H9 (cell line): ENCODE data around the gene TEX28. TPM values are rescaled to one million over a fixed set of nuclear protein-coding genes. Genes with fewer than 3 reads are reported as not detected.
"Not testable (repeated sequence)": the region's sequence is repeated elsewhere in the genome, so short reads cannot be mapped to it uniquely, and the experiment has no call there.

Experiments
- DNase-seq: peaks from one replicate; pipeline ENCODE4 v3.0.0-alpha.2; 2017
- H2AFZ ChIP-seq: one replicate; pipeline ENCODE4 v1.6.1; 2013; ENCODE audit warnings: mild to moderate bottlenecking, low read length, control low read depth, moderate library complexity
- H2AK5ac ChIP-seq: 2 replicates; pipeline ENCODE4 v1.6.1; 2013; ENCODE audit warnings: low read length, control low read depth, mixed read lengths; ENCODE audit not compliant: insufficient read length
- H2BK120ac ChIP-seq: one replicate; pipeline ENCODE4 v1.6.1; 2013; ENCODE audit warnings: low read depth, mild to moderate bottlenecking, low read length, control low read depth, inconsistent platforms; ENCODE audit not compliant: poor library complexity, severe bottlenecking
- H2BK12ac ChIP-seq: 2 replicates; pipeline ENCODE4 v1.6.1; 2013; ENCODE audit warnings: low read length, control low read depth, mixed read lengths, low read depth; ENCODE audit not compliant: insufficient read length
- H2BK15ac ChIP-seq: 2 replicates; pipeline ENCODE4 v1.6.1; 2013; ENCODE audit warnings: low read depth, low read length, control low read depth
- H2BK20ac ChIP-seq: one replicate; pipeline ENCODE4 v1.6.1; 2013; ENCODE audit warnings: low read depth, mild to moderate bottlenecking, low read length, control low read depth, inconsistent platforms; ENCODE audit not compliant: poor library complexity, severe bottlenecking
- H2BK5ac ChIP-seq: 2 replicates; pipeline ENCODE4 v1.6.1; 2013; ENCODE audit warnings: low read length, control low read depth, mixed read lengths; ENCODE audit not compliant: insufficient read length
- H3K14ac ChIP-seq: 2 replicates; pipeline ENCODE4 v1.6.1; 2013; ENCODE audit warnings: low read length, control low read depth; ENCODE audit not compliant: insufficient read depth
- H3K18ac ChIP-seq: 2 replicates; pipeline ENCODE4 v1.6.1; 2013; ENCODE audit warnings: low read depth, mild to moderate bottlenecking, mixed read lengths, low read length, control low read depth; ENCODE audit not compliant: insufficient read length
- H3K23ac ChIP-seq: 2 replicates; pipeline ENCODE4 v1.6.1; 2013; ENCODE audit warnings: low read length, control low read depth, mixed read lengths, low read depth; ENCODE audit not compliant: insufficient read length
- H3K23me2 ChIP-seq: 2 replicates; pipeline ENCODE4 v1.6.1; 2013; ENCODE audit warnings: low read depth, mild to moderate bottlenecking, mixed read lengths, low read length, control low read depth; ENCODE audit not compliant: insufficient read length, poor library complexity, severe bottlenecking
- H3K27ac ChIP-seq: 2 replicates; pipeline ENCODE4 v1.5.1; 2013; ENCODE audit warnings: low read length, control low read depth, mixed read lengths, low read depth; ENCODE audit not compliant: insufficient read length
- H3K27me3 ChIP-seq: 2 replicates; pipeline ENCODE4 v1.6.1; 2013; ENCODE audit warnings: low read length, control low read depth, inconsistent platforms; ENCODE audit not compliant: insufficient read depth
- H3K4ac ChIP-seq: 2 replicates; pipeline ENCODE4 v1.6.1; 2013; ENCODE audit warnings: low read depth, mild to moderate bottlenecking, control low read depth, inconsistent platforms, low read length, moderate library complexity
- H3K4me1 ChIP-seq: 2 replicates; pipeline ENCODE4 v1.6.1; 2013; ENCODE audit warnings: low read length, control low read depth, inconsistent platforms; ENCODE audit not compliant: insufficient read depth
- H3K4me2 ChIP-seq: 2 replicates; pipeline ENCODE4 v1.6.1; 2013; ENCODE audit warnings: low read length, control low read depth, mixed read lengths; ENCODE audit not compliant: insufficient read length, insufficient read depth
- H3K56ac ChIP-seq: 2 replicates; pipeline ENCODE4 v1.6.1; 2013; ENCODE audit warnings: low read depth, mild to moderate bottlenecking, mixed read lengths, low read length, control low read depth; ENCODE audit not compliant: insufficient read length
- H3K79me1 ChIP-seq: 2 replicates; pipeline ENCODE4 v1.6.1; 2013; ENCODE audit warnings: low read depth, mild to moderate bottlenecking, moderate library complexity, low read length, control low read depth, inconsistent platforms; ENCODE audit not compliant: insufficient read depth, poor library complexity, severe bottlenecking
- H3K79me2 ChIP-seq: 2 replicates; pipeline ENCODE4 v1.6.1; 2013; ENCODE audit warnings: low read length, control low read depth, inconsistent platforms; ENCODE audit not compliant: insufficient read depth
- H3K9ac ChIP-seq: 2 replicates; pipeline ENCODE4 v1.6.1; 2013; ENCODE audit warnings: low read length, control low read depth, mixed read lengths; ENCODE audit not compliant: insufficient read length; ENCODE audit errors: extremely low read depth
- H3K9me3 ChIP-seq: one replicate; pipeline ENCODE4 v1.6.1; 2013; ENCODE audit warnings: low read depth, low read length, inconsistent platforms; ENCODE audit not compliant: control insufficient read depth
- H3T11ph ChIP-seq: one replicate; pipeline ENCODE4 v1.6.1; 2013; ENCODE audit warnings: mild to moderate bottlenecking, low read length, control low read depth, inconsistent platforms
- H4K20me1 ChIP-seq: one replicate; pipeline ENCODE4 v1.6.1; 2013; ENCODE audit not compliant: control insufficient read depth, insufficient read length, insufficient read depth
- H4K5ac ChIP-seq: 2 replicates; pipeline ENCODE4 v1.6.1; 2013; ENCODE audit warnings: low read depth, mild to moderate bottlenecking, mixed read lengths, low read length, control low read depth; ENCODE audit not compliant: insufficient read length
- H4K8ac ChIP-seq: replicated peaks from 2 replicates; pipeline ENCODE4 v1.6.1; 2013; ENCODE audit warnings: low read length, control low read depth, mixed read lengths, low read depth; ENCODE audit not compliant: insufficient read length
- H4K91ac ChIP-seq: 2 replicates; pipeline ENCODE4 v1.6.1; 2013; ENCODE audit warnings: low read depth, mild to moderate bottlenecking, moderate library complexity, mixed read lengths, low read length, control low read depth; ENCODE audit not compliant: insufficient read length
- H3K27ac Mint-ChIP-seq, 3 experiments: 2 replicates in 2 of 3; 3 replicates in 1 of 3; pipeline ENCODE4 v1.8.0; 2020 to 2021; ENCODE audit warnings: mixed read lengths in 3 of 3, mild to moderate bottlenecking in 1 of 3, moderate library complexity in 1 of 3
- H3K27me3 Mint-ChIP-seq: 2 replicates; pipeline ENCODE4 v1.8.0; 2021; ENCODE audit warnings: low read depth, mild to moderate bottlenecking, moderate library complexity, mixed read lengths
- H3K36me3 Mint-ChIP-seq, 3 experiments: 2 replicates in 2 of 3; 3 replicates in 1 of 3; pipeline ENCODE4 v1.8.0; 2020 to 2021; ENCODE audit warnings: low read depth in 3 of 3, mixed read lengths in 3 of 3; ENCODE audit not compliant: insufficient read depth in 1 of 3
- H3K4me1 Mint-ChIP-seq, 2 experiments: 2 replicates each; pipeline ENCODE4 v1.8.0; 2020; ENCODE audit warnings: mixed read lengths in 2 of 2
- H3K4me3 Mint-ChIP-seq, 2 experiments: 2 replicates in 1 of 2; 3 replicates in 1 of 2; pipeline ENCODE4 v1.8.0; 2020 to 2021; ENCODE audit warnings: mild to moderate bottlenecking in 2 of 2, mixed read lengths in 2 of 2, moderate library complexity in 1 of 2
- H3K9me3 Mint-ChIP-seq, 2 experiments: 2 replicates in 1 of 2; 3 replicates in 1 of 2; pipeline ENCODE4 v1.8.0; 2020; ENCODE audit warnings: mild to moderate bottlenecking in 2 of 2, mixed read lengths in 2 of 2, moderate library complexity in 1 of 2
- whole genome bisulfite sequencing: extraction: QIAGEN DNeasy Blood & Tissue Kit; methylation state at CpG from one replicate; pipeline ENCODE4 v1.1.7; 2013; ENCODE audit warnings: missing lambda C conversion rate, low lambda C conversion rate, mixed read lengths; ENCODE audit not compliant: insufficient read length; ENCODE audit errors: extremely low coverage; 5-methylcytosine and 5-hydroxymethylcytosine counted together
- total RNA-seq: library from RNA; stranded (reverse); gene quantifications from 2 replicates; pipeline ENCODE4 v1.2.1, GENCODE V29; 2021

The TEX28 gene
- total RNA-seq, 1 experiment from 2014 or later = not detected

- not testable (repeated sequence) for H2BK5ac ChIP-seq, DNase-seq, H3K4me1 Mint-ChIP-seq, H3K79me1 ChIP-seq, H2BK15ac ChIP-seq, H3K4me3 Mint-ChIP-seq, H4K8ac ChIP-seq, H3K27ac ChIP-seq, H3K9me3 ChIP-seq, H3K14ac ChIP-seq, H3K23ac ChIP-seq, H3K23me2 ChIP-seq, H3K27me3 Mint-ChIP-seq, H3K9me3 Mint-ChIP-seq, H3K27me3 ChIP-seq, H3K18ac ChIP-seq, H3K79me2 ChIP-seq, H2BK20ac ChIP-seq, H4K5ac ChIP-seq, H3K27ac Mint-ChIP-seq, H3K4me1 ChIP-seq, H3K56ac ChIP-seq, H4K91ac ChIP-seq, H3K9ac ChIP-seq, H3T11ph ChIP-seq, H4K20me1 ChIP-seq, H3K4me2 ChIP-seq, H3K4ac ChIP-seq, H3K36me3 Mint-ChIP-seq, H2BK120ac ChIP-seq, H2AFZ ChIP-seq, H2BK12ac ChIP-seq, H2AK5ac ChIP-seq
- WGBS = no CpG with 5 or more reads among the region's 17 CpGs
Measured at GRCh38 chrX:154257282-154257681, 37.6 kb downstream of the TEX28 start, which contains the start of gene OPN1MW3. Gene OPN1MW3, plus strand, starts transcription at chrX:154257582. Its CDS starts 38 bp downstream, at chrX:154257620.

- H4K5ac ChIP-seq, H3K56ac ChIP-seq, H3K23me2 ChIP-seq, H2AK5ac ChIP-seq, H3K4me3 Mint-ChIP-seq, H2BK20ac ChIP-seq, H4K91ac ChIP-seq, H2AFZ ChIP-seq, H3K27me3 ChIP-seq, H2BK120ac ChIP-seq, H3K27me3 Mint-ChIP-seq, H3K4me1 Mint-ChIP-seq, H3K9ac ChIP-seq, H3K79me2 ChIP-seq, H3K36me3 Mint-ChIP-seq, H3K14ac ChIP-seq, H2BK15ac ChIP-seq, H4K8ac ChIP-seq, H3K4me2 ChIP-seq, H2BK5ac ChIP-seq, DNase-seq, H3K18ac ChIP-seq, H3K27ac ChIP-seq, H3K4me1 ChIP-seq, H4K20me1 ChIP-seq, H3K9me3 ChIP-seq, H2BK12ac ChIP-seq, H3K9me3 Mint-ChIP-seq, H3T11ph ChIP-seq, H3K4ac ChIP-seq, H3K23ac ChIP-seq, H3K27ac Mint-ChIP-seq, H3K79me1 ChIP-seq: not testable (repeated sequence)
- no CpG with 5 or more reads among the region's 10 CpGs for WGBS
Measured at GRCh38 chrX:154248076-154248475, 46.8 kb downstream of the TEX28 start.
